OCI-LY3 (cell line): ENCODE data around the gene CYGB.

Experiments used
- EZH2phosphoT487 ChIP-seq: fragments of 200-600 bp; shearing (Covaris generic); IDR thresholded peaks from 2 replicates; pipeline ENCODE4 v1.6.1; 2018; ENCODE audit warnings: antibody characterized with exemption, mixed run types, low read depth
- TF ChIP-seq, protein P1 (sequence below): fragments of 200-600, 300-600 bp; sonication (generic); IDR thresholded peaks from 2 replicates; pipeline ENCODE4 v1.5.1; 2014; ENCODE audit warnings: antibody characterized with exemption, low read length, low read depth

DNA sequence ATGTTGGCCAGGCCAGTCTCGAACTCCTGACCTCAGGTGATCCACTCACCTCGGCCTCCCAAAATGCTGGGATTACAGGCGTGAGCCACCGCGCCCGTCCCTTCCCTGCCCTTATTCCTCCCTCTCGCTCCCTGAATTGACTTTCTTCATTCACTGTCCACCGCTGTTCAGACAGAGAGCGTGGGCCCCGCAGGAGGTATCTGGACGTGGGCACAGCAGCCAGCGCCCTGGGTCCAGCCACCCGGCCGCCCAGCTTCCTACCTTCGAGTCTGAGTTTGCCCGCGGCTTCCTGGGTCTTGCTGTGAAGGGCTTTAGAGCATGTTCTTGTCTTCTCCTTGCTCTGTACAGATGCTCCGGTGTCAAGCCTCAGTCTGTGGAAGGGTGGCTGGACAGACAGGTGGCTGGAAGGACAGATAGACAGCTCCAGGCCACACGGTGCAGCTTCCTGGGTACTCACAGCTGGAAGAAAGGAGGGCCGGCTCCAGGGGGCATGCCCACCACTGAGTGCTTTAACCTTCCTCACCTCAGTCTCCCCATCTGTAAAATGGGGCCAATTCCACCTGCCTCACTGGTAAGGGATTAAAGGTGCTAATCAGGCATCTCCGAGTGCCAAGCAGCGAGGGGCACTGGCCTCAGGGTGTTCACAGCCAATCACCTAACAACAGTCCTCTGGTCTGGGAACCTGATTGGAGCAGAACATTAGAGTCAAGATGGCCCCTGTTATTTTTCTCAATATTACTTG lies 49.9 kb downstream of the CYGB start:
- TF ChIP-seq, protein P1, sequence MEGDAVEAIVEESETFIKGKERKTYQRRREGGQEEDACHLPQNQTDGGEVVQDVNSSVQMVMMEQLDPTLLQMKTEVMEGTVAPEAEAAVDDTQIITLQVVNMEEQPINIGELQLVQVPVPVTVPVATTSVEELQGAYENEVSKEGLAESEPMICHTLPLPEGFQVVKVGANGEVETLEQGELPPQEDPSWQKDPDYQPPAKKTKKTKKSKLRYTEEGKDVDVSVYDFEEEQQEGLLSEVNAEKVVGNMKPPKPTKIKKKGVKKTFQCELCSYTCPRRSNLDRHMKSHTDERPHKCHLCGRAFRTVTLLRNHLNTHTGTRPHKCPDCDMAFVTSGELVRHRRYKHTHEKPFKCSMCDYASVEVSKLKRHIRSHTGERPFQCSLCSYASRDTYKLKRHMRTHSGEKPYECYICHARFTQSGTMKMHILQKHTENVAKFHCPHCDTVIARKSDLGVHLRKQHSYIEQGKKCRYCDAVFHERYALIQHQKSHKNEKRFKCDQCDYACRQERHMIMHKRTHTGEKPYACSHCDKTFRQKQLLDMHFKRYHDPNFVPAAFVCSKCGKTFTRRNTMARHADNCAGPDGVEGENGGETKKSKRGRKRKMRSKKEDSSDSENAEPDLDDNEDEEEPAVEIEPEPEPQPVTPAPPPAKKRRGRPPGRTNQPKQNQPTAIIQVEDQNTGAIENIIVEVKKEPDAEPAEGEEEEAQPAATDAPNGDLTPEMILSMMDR: no peak
- no peak for TF ChIP-seq EZH2phosphoT487
